GM19467 (cell line): ENCODE data around the gene RER1.

Source experiments
- ATAC-seq: cut with Tn5 transposase; IDR thresholded peaks from one replicate; pipeline ENCODE4 v1.9.1; 2021; ENCODE audit warnings: mild to moderate bottlenecking, moderate library complexity; ENCODE audit not compliant: unreplicated experiment

The RER1 gene

DNA sequence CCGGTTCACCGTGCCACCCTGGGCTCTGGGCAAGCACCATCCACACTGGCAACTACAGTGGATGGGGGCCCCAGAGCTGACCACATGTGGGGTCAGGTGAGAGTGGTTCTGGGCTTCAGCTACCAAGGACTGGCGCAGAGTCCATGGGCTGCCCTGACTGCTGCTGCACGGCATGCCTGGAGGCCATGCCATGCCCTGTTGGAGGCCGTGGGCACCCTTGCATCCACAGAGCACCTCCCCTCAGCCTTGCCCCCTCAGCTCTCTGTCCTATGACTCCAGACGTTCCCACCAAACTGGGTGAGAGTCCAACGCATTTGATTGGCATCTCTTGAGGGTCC lies 15.7 kb upstream of the RER1 start:
- ATAC-seq: no peak

- no peak for ATAC-seq
Measured at GRCh38 chr1:2376261-2376741, 15.3 kb upstream of the RER1 start.

DNA sequence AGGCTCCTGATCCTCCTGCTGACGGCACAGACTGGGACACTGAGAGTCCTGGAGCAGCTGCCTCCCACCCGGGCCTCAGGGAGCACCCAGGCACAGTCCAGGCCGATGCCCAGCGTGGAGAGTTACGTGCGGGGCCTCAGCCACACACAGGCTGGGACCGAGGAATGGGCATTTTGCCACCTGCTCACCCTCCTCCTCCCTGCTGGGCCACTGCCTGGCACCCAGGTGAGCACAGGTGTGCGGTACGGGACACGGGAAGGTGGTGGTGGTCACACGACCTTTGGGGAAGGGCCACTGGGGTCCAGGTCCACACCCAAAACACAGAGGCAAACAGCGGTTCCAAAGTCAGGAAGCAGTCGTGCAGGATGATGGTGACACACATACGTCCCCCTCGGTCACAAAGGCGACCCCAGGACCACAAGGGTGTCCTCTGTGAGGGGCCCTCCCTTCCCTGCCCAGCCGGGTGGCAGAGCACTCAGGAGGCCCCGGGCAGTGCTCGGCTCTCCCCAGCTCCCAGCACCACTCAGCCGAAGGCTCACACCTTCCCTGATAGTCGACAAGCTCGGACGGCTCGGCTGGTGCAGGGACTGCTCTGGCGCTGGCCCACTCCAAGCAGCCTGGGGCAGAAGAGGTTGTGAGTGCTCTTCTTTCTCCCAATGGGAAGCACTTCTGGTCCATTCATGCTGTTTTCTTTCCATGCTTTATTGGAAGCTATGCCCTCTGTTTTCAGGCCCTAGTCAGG lies 14.5 kb upstream of the RER1 start:
- no peak for ATAC-seq

GRCh38 chr1:2377751-2378440 lies 13.7 kb upstream of the RER1 start:
- no peak for ATAC-seq

DNA sequence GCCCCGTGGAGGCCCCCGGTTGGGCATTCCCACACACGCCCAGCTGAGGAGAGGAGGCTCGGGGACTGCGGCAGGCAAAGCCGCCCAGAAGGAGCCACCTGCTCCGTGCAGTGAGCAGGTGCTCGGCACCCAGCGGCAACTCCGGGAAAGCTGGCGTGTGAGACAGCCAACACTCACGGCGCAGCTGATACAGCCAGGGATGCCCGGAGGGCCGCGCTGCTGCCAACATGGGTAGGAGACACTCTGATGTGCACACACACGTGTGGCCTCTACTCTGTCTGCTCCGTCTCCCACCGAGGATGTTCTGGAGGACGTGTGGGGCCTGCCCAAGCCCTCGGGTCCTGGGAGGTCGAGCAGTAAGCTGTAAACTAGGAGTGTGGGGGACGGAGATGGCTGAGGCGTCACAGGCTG lies 13.2 kb upstream of the RER1 start:
- no peak for ATAC-seq

GRCh38 chr1:2378956-2379732 lies 12.5 kb upstream of the RER1 start:
- ATAC-seq: no peak

- no peak for ATAC-seq
Measured at GRCh38 chr1:2379733-2380404, 11.8 kb upstream of the RER1 start.

GRCh38 chr1:2380816-2381591 lies 10.6 kb upstream of the RER1 start:
- no peak for ATAC-seq

- ATAC-seq: no peak
Measured at GRCh38 chr1:2381741-2382620, 9.7 kb upstream of the RER1 start.

DNA sequence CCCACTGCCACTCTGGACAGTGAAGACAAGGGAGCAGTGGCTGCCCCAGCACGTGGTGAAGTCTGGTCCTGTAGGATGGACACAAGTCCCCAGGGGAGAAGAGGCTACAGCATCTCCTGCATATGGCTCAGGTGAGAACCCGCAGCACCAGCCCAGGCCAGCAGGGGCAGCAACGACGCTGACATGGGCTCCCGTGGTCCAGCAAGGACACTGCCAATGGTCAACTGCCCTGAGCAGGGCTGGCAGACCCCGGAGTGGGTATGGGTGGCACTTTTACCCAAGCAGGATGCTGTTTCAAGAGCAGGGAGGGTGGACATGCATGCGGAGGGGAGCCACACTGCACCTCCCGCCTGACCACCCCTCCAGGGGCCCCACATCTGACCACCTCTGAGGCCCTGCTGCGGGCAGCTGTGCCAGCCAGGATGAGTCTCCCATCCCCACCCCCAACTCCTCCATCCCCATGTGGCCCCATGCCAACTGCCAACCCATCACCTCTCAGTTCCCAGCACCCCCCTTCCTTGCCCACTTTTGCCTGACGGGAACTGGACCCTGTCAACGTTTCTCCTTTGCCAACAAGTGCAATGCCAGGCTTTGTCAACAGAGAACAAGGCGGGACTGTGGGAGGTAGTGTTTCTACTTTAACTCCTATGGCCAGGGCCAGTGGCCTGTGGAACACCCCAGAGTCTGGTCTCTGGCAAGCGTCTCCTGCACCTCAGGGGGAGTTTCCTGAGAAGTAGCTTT lies 8.8 kb upstream of the RER1 start:
- no peak for ATAC-seq

- no peak for ATAC-seq
Measured at GRCh38 chr1:2383576-2383975, 8.1 kb upstream of the RER1 start.

DNA sequence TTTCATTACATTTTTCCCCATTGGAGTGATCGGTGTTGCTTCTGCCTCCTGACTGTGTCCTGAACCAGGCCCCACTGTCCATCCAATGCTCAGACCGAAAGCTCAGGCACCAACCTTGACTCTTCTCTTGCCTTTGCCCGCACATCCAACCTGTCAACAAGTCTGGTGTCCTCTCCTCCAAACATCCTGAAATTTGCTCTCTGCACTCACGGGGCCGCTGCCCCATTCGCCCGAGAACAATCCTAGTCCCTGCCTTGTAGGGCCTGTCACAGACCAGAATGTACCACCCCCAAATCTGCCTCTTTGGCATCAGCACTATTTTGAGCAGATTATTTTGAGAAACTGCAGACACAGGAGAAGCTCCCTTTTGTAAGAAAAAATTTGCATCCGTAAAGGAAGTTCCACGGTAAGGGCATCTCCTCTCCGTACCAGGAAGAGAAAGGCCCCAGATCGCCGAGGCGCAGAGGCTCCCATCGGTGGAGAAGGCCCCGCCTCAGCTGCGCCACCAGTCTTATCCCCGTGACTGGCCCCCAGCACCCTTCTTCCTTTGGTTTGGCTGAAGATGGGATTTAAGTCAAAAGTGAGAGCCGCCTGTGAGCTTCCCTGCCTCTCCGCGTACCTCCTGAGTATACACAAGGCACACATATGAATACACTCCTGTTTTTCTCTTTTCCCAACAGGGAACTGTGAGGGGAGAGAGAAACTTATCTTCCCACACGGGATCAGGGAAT lies 7.3 kb upstream of the RER1 start:
- no peak for ATAC-seq

DNA sequence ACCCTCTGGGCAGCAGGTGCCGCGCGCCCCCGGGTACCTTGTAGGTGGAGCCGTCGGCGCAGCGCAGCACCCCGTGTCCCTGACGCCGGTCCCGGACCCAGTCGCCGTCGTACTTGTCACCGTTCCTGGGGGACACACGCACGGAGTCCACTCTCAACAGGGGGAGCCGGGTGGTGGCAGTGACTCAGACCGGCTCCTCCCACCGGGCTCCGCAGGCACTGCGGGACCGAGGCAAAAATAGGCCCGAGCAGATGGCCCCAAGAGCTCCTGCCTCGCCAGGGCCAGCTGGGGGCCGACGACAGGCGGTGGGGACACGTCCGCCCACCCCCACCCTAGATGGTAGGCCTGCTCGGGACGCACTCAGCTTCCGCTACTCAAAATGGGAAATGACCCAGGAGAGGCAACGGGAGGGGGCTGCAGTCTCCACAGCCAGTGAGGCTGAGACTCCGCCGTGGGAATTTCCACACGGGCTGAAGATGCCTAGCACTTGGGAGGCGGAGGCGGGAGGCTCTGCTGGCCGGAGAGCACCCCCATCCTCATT lies 6.6 kb upstream of the RER1 start:
- no peak for ATAC-seq

DNA sequence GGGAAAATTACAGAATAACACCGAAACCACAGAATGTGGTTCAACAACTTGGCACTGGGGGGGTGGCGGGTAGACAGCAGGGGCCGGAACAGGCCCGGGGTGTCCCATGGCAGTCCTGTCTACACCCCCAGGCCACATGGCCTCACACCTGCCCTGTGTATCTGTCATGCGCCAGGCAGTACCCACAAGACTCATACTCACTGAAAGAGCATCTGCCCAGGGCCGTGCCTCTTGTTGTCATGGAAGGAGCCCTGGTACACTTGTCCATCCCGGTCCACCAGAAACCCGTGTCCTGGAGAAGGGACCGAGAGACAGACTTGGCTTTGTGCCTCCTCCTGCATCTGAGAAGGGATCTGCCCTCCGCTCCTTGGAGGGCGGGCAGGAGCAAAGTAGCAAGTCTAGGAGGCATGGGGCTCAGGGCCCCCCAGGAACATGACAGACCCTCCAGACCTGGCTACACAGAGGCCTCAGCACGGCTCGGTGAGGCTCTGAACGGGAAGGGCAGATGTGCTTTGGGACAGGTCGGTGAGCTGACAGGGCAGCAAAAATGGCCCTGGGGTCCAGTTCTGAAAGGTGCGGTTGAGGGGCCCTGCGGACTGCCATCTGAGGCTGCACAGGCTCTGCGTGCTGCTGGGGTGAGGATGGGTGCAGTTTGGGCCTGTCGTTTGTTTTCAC lies 5.9 kb upstream of the RER1 start:
- no peak for ATAC-seq

- no peak for ATAC-seq
Measured at GRCh38 chr1:2386636-2387611, 4.7 kb upstream of the RER1 start.
